GM21786 (cell line): Measurements from ENCODE around the gene CABP5.

Experiments used
- ATAC-seq: cut with Tn5 transposase; IDR thresholded peaks from one replicate; pipeline ENCODE4 v1.9.1; 2021; ENCODE audit not compliant: unreplicated experiment

The CABP5 gene

DNA sequence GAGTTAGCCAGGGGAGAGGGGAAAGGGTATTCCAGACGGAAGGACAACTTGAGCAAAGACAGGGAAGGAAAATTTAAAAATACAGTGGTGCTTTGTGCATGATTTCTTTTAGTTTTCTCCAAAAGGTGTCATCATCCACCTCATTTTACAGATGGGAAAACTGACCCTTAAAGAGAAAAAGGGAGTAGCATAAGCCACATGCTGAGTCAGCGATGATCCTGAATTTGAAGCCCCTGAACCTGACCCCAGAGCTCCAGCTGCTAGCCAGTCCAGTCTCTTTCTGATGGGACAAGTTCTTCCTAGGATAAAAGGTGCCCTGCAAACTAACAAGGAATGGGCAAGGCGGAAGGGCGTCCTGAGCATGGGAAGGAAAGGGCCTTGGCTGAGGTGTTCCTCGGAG is 10.3 kb downstream of the CABP5 start:
- ATAC-seq = no peak

GRCh38 chr19:48030073-48030472 is 13.8 kb downstream of the CABP5 start:
- no peak for ATAC-seq

GRCh38 chr19:48029431-48029830 is 14.4 kb downstream of the CABP5 start:
- ATAC-seq = no peak

DNA sequence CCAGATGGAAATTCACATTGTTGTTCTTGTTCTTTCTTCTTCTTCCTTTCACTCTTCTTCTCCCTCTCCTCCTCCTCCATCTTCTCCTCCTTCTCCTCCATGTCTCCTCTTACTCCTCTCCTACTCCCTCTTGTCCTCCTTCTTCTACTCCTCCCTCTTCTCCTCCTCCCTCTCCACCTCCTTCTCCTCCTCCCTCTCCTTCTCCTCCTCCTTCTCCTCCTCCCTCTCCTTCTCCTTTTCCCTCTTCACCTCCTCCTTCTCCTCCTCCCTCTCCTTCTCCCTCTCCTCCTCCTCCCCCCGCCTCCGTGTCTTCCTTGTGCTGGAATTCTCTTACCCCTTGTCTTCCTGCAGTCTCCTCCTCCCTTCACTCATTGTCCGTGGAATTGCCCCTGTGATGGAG is 18.4 kb downstream of the CABP5 start:
- no peak for ATAC-seq

DNA sequence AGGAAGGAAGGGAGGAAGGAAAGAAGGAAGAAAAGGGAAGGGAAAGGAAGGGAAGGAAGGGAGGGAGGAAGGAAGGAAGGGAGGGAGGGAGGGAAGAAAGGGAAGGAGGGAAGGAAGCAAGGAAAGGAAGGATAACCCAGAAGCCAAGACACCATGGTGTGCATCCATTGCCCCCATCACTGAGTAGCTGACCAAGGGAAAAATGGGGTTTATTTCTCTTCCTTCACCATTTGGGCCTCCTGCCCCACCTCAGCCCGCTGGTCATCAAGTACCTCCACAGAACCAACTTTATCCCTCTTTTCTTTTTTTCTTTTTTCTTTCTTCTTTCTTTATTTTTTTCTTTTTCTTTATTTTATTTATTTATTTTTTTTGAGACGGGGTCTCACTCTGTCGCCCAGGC is 20.4 kb downstream of the CABP5 start:
- ATAC-seq = no peak

- no peak for ATAC-seq
These were observed 20.9 kb downstream of the CABP5 start for GRCh38 chr19:48023011-48023410.

DNA sequence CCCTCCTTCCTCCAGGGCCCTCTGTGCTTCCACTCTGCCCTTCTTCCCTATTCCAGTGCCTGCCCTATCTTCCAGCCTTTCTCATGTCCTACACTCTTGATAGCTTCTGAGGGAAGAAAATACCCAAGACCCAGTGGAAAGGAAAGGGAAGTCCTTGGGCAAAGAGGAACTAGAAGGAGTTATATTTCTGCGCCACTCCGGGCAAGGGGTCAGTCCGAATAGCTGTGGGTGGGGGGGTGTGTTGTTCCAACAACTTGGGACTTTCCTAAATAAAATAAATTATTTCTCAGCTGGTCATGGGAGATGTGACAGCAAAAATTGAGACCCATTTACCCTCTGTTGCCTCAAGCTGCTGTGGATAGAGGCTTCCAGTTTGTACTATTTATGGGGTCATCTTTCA is 23.2 kb downstream of the CABP5 start:
- ATAC-seq = no peak

DNA sequence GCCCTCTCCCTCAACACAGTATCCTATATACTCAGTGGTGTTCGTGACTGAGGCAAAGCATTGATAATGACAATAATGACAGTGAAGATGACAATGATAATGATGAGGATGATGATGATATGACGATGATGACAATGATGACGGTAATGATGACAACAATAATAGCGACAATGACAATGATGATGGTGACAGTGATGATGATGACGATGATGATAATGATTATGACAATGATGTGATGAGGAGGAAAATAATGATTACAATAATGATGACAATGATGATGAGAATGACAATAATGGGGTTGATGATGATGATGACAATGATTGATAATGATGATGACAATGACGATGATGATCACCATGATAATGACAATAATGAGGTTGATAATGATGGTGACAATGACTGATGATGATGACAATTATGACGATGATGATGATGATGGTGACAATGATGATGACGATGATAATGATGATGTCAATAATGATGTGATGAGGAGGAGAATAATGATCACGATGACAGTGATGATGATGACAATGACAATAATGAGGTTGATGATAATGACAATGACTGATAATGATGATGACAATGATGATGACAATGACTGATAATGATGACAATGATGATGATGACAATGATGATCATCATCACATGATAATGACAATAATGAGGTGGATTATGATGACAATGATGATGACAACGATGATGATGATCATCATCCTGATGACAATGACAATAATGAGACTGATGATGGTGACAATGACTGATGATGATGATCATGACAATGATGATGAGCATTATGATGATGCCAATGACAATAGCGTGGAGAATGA is 32.7 kb downstream of the CABP5 start:
- ATAC-seq = no peak

DNA sequence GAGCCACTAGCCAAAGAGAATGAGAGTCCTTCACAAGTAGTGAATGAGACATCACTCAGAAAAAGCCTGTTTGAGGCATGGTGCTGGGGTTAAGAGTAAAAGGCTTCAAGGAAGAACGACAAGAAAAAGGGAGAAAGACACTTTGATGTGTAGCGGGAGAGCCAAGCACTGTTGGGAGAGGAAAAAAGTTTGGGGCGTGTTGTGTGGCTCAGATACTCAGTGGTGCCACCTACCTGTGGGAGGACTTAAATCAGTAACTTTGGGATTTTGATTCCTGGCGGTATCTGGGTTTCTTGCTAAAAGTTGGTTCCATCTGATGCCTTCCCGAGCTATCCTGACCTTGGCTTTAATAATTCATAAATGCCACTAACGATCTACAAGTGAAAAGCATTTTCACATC is 37.1 kb downstream of the CABP5 start:
- ATAC-seq = no peak

- no peak for ATAC-seq
These were observed 39.6 kb downstream of the CABP5 start for GRCh38 chr19:48004236-48004635.

DNA sequence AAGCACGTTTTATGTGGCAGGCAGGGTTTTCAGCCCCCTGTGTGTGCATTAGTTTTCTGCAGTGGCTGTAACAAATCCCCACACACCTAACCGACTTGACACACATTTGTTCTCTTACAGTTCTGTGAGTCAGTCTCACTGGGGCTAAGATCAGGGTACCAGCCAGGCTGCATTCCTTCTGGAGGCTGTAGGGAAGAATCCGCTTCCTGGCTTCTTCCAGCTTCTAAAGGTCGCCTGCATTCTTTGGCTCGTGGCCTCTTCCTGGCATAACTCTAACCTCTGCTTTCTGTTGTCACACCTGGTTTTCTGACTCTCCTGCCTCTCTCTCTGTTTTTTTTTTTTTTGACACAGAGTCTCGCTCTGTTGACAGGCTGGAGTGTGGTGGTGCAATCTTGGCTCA is 43.0 kb downstream of the CABP5 start:
- ATAC-seq = no peak

- no peak for ATAC-seq
These were observed 45.1 kb downstream of the CABP5 start for GRCh38 chr19:47998800-47999199.

GRCh38 chr19:47996230-47996727 is 47.6 kb downstream of the CABP5 start:
- ATAC-seq = no peak

- no peak for ATAC-seq
These were observed 49.6 kb downstream of the CABP5 start, which contains the start of gene ELSPBP1 for GRCh38 chr19:47994209-47994802. Gene ELSPBP1, plus strand, starts transcription at chr19:47994632. Its CDS starts 14,036 bp downstream, at chr19:48008668.

DNA sequence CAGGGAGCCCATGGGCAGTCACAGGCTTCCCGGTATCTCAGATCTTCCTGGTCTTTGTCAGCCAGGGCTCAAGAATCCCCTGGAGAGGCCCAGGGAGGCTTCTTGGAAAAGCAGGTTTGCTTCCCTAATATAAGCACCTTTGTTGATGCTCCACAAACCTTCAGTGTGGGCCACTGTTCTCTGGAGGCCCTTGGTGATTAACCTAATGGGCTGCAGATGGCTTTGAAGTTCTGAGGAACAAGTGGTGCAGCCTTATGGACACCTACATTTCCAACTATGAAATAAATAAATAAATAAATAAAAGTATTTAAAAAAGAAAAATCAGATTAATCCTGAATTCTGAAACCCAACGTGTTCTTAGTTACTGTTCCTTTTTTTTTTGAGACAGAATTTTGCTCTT is 51.8 kb downstream of the CABP5 start, which contains the start of gene BSPH1:
Gene BSPH1, minus strand, starts transcription at position 101 of the 400 bp plus-strand sequence. Its CDS starts 89 bp downstream, at position 12.
- ATAC-seq = no peak

GRCh38 chr19:47991191-47991808 is 52.6 kb downstream of the CABP5 start:
- ATAC-seq = no peak
